Suprapubic skin (tissue), 4 donors: Measurements from ENCODE around the gene PRKACG. TPM values are rescaled to one million over a fixed set of nuclear protein-coding genes. Genes with fewer than 3 reads are reported as not detected.
"Not testable (repeated sequence)": the region's sequence is repeated elsewhere in the genome, so short reads cannot be mapped to it uniquely, and the experiment has no call there.

ENCODE experiments used
- DNase-seq, 2 donors: peaks; one replicate each; pipeline ENCODE4 v3.0.0-alpha.2; 2019; ENCODE audit warnings: low spot score in 2 of 2
- H3K27ac ChIP-seq: fragments of 200-600 bp; sonication (generic); one replicate; pipeline ENCODE4 v1.5.1; 2019
- H3K27me3 ChIP-seq: fragments of 200-600 bp; sonication (generic); one replicate; pipeline ENCODE4 v1.5.1; 2019
- H3K36me3 ChIP-seq: fragments of 200-600 bp; sonication (generic); one replicate; pipeline ENCODE4 v1.5.1; 2019
- H3K4me1 ChIP-seq: fragments of 200-600 bp; sonication (generic); one replicate; pipeline ENCODE4 v1.5.1; 2019
- H3K4me3 ChIP-seq: fragments of 200-600 bp; sonication (generic); one replicate; pipeline ENCODE4 v1.5.1; 2019; ENCODE audit warnings: mild to moderate bottlenecking
- H3K9me3 ChIP-seq: fragments of 200-600 bp; sonication (generic); one replicate; pipeline ENCODE4 v1.5.1; 2019
- CTCF ChIP-seq, 2 donors: fragments of 200-600 bp in 1 of 2; fragments of 450-650 bp in 1 of 2; sonication (generic) in 1 of 2; IDR thresholded peaks; one replicate each; pipeline ENCODE4 v1.5.1; 2016 to 2019; ENCODE audit warnings: antibody characterized with exemption in 2 of 2, mild to moderate bottlenecking in 1 of 2, moderate library complexity in 1 of 2
- EP300 ChIP-seq: sonication (generic); formaldehyde crosslinking; IDR thresholded peaks from one replicate; pipeline ENCODE4 v1.6.1; 2017; ENCODE audit warnings: antibody characterized with exemption
- POLR2A ChIP-seq, 2 donors: fragments of 450-650 bp; IDR thresholded peaks; one replicate each; pipeline ENCODE4 v1.6.1; 2017; ENCODE audit warnings: antibody characterized with exemption in 2 of 2, mild to moderate bottlenecking in 2 of 2, moderate library complexity in 2 of 2
- POLR2AphosphoS5 ChIP-seq, 3 donors: sonication (generic); formaldehyde crosslinking; IDR thresholded peaks; one replicate each; pipeline ENCODE4 v1.6.1; 2017; ENCODE audit warnings: antibody characterized with exemption in 3 of 3
- WGBS: methylation state at CpG from one replicate; pipeline ENCODE4 v1.1.5; 2018; 5-methylcytosine and 5-hydroxymethylcytosine counted together
- total RNA-seq, 4 donors: library from RNA; depleted of rRNA; stranded (reverse); fragments of >200 nt; gene quantifications; one replicate each; pipeline ENCODE4 v1.1.0, GENCODE V29; 2016

Gene PRKACG
- total RNA-seq, 4 donors from 2014 or later: not detected

- WGBS: 86% methylated on average over 3 of the region's 3 CpGs
- no peak overlapping the region for H3K4me3 ChIP-seq
- no peaks in the 10 kb centered on the region for H3K4me1 ChIP-seq
- no peaks in the 10 kb centered on the region for H3K36me3 ChIP-seq
- H3K27me3 ChIP-seq: peaks cover 12% of the 10 kb centered on the region
- no peak for DNase-seq
- no peak overlapping the region for H3K27ac ChIP-seq
- H3K9me3 ChIP-seq: no peaks in the 10 kb centered on the region
- TF ChIP-seq POLR2AphosphoS5 (IDR thresholded peaks at IDR 0.05) (no peak), CTCF (IDR thresholded peaks at IDR 0.05) (no peak), EP300 (no peak), POLR2A (IDR thresholded peaks at IDR 0.05) (no peak)
These were observed 16.2 kb downstream of the PRKACG start for GRCh38 chr9:68997666-68998065.

- Histone ChIP-seq H3K4me3 (peak overlapping the region; percentile 16), H3K36me3 (no peaks in the 10 kb centered on the region), H3K27me3 (peaks cover 4% of the 10 kb centered on the region), H3K4me1 (no peaks in the 10 kb centered on the region), H3K27ac (no peak overlapping the region), H3K9me3 (no peaks in the 10 kb centered on the region)
- 80% methylated on average over 5 of the region's 5 CpGs for WGBS
- DNase-seq: no peak
- TF ChIP-seq POLR2A (IDR thresholded peaks at IDR 0.05) (no peak), CTCF (IDR thresholded peaks at IDR 0.05) (no peak), EP300 (no peak), POLR2AphosphoS5 (IDR thresholded peaks at IDR 0.05) (no peak)
These were observed 17.5 kb downstream of the PRKACG start for GRCh38 chr9:68996462-68996861.

GRCh38 chr9:68995776-68996175 lies 18.1 kb downstream of the PRKACG start:
- 75% methylated on average over 3 of the region's 3 CpGs for WGBS
- H3K9me3 ChIP-seq: no peaks in the 10 kb centered on the region
- H3K27me3 ChIP-seq: no peaks in the 10 kb centered on the region
- no peaks in the 10 kb centered on the region for H3K4me1 ChIP-seq
- no peak overlapping the region for H3K4me3 ChIP-seq
- no peak overlapping the region for H3K27ac ChIP-seq
- DNase-seq: no peak
- TF ChIP-seq POLR2A (IDR thresholded peaks at IDR 0.05) (no peak), CTCF (IDR thresholded peaks at IDR 0.05) (no peak), POLR2AphosphoS5 (IDR thresholded peaks at IDR 0.05) (no peak), EP300 (no peak)
- no peaks in the 10 kb centered on the region for H3K36me3 ChIP-seq

DNA sequence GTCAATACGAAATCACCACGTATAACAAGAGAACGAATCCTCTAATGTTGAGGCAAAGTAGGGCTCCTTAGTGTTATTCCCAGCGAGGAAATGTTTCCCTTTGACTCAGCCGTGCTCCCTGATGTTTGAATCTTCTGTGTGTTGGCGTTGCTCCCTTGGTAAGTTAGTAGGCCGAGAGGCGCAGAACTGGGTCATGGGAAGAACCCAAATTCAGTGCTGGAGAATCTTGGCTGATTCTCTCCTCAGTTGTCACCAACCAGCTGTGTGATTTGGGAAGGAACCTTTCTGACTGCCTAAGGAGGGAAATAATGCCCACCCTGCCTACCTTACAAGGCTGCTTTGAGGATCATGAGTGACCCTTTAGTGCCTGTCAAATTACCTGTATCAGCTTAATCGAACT lies 22.5 kb downstream of the PRKACG start:
- WGBS: 88% methylated on average over 9 of the region's 9 CpGs
- Histone ChIP-seq H3K4me1 (no peaks in the 10 kb centered on the region), H3K27me3 (no peaks in the 10 kb centered on the region), H3K4me3 (no peak overlapping the region), H3K9me3 (no peaks in the 10 kb centered on the region), H3K27ac (no peak overlapping the region), H3K36me3 (no peaks in the 10 kb centered on the region)
- DNase-seq: no peak
- TF ChIP-seq POLR2A (IDR thresholded peaks at IDR 0.05): no peak
- no peak for TF ChIP-seq EP300
- no peak for TF ChIP-seq POLR2AphosphoS5 (IDR thresholded peaks at IDR 0.05)
- no peak for TF ChIP-seq CTCF (IDR thresholded peaks at IDR 0.05)

GRCh38 chr9:68986949-68987348 lies 27.0 kb downstream of the PRKACG start:
- not testable (repeated sequence) for H3K36me3 ChIP-seq, H3K27me3 ChIP-seq, H3K4me3 ChIP-seq, H3K4me1 ChIP-seq, DNase-seq, H3K9me3 ChIP-seq, H3K27ac ChIP-seq
- 94% methylated on average over 7 of the region's 7 CpGs for WGBS
